HG03039 (cell line): ENCODE results near the gene ATP1B1.
"Not testable (repeated sequence)": the region's sequence is repeated elsewhere in the genome, so short reads cannot be mapped to it uniquely, and the experiment has no call there.

Source experiments
- ATAC-seq: cut with Tn5 transposase; IDR thresholded peaks from one replicate; pipeline ENCODE4 v1.9.1; 2021; ENCODE audit warnings: mild to moderate bottlenecking, moderate library complexity; ENCODE audit not compliant: unreplicated experiment

Gene ATP1B1

GRCh38 chr1:169113613-169114119, 7.2 kb downstream of the ATP1B1 start:
- no peak for ATAC-seq

GRCh38 chr1:169115891-169116585, 9.5 kb downstream of the ATP1B1 start:
- ATAC-seq: no peak

GRCh38 chr1:169117014-169117413, 10.5 kb downstream of the ATP1B1 start:
- ATAC-seq: no peak

- no peak for ATAC-seq
These were observed 11.1 kb downstream of the ATP1B1 start for GRCh38 chr1:169117599-169117998.

- ATAC-seq: no peak
These were observed 11.7 kb downstream of the ATP1B1 start for GRCh38 chr1:169118227-169118626.

- no peak for ATAC-seq
These were observed 12.9 kb downstream of the ATP1B1 start for GRCh38 chr1:169119405-169119804.

- no peak for ATAC-seq
These were observed 13.6 kb downstream of the ATP1B1 start for GRCh38 chr1:169120066-169120465.

- ATAC-seq: no peak
These were observed 14.8 kb downstream of the ATP1B1 start for GRCh38 chr1:169121146-169121923.

- no peak for ATAC-seq
These were observed 16.5 kb downstream of the ATP1B1 start for GRCh38 chr1:169122976-169123375.

- ATAC-seq: no peak
These were observed 18.0 kb downstream of the ATP1B1 start for GRCh38 chr1:169124459-169124858.

GRCh38 chr1:169125597-169125996, 19.1 kb downstream of the ATP1B1 start:
- not testable (repeated sequence) for ATAC-seq

GRCh38 chr1:169126335-169126734, 19.8 kb downstream of the ATP1B1 start:
- no peak for ATAC-seq

- ATAC-seq: no peak
These were observed 20.8 kb downstream of the ATP1B1 start for GRCh38 chr1:169127305-169127704.

GRCh38 chr1:169128562-169128961, 22.1 kb downstream of the ATP1B1 start:
- no peak for ATAC-seq

- ATAC-seq: no peak
These were observed 22.8 kb downstream of the ATP1B1 start for GRCh38 chr1:169129109-169129784.

GRCh38 chr1:169130683-169131082, 24.2 kb downstream of the ATP1B1 start:
- ATAC-seq: no peak

- ATAC-seq: no peak
These were observed 26.2 kb downstream of the ATP1B1 start for GRCh38 chr1:169132512-169133227.

- ATAC-seq: no peak
These were observed 26.7 kb downstream of the ATP1B1 start for GRCh38 chr1:169133228-169133576.

GRCh38 chr1:169133801-169134502, 27.5 kb downstream of the ATP1B1 start:
- no peak for ATAC-seq

- ATAC-seq: no peak
These were observed 30.9 kb downstream of the ATP1B1 start for GRCh38 chr1:169137357-169137756.
